Hair follicular keratinocyte (primary cell): ENCODE data around the gene NDC1. TPM values are rescaled to one million over a fixed set of nuclear protein-coding genes. Genes with fewer than 3 reads are reported as not detected.

Experiments used
- total RNA-seq: library from RNA; depleted of rRNA; stranded (reverse); fragments of >200 nt; gene quantifications from 2 replicates; pipeline ENCODE4 v1.2.3, GENCODE V29; 2015

Gene NDC1
- 20.8 and 36.4 TPM in 2 replicates for total RNA-seq

GRCh38 chr1:53837924-53838653 is at the start of gene NDC1:
TSS of gene NDC1 (minus strand) at chr1:53838296. CDS start at chr1:53838261, 35 bp downstream.

GRCh38 chr1:53739109-53739681 is 98.9 kb downstream of the NDC1 start, which contains the start of gene GLIS1:
TSS of gene GLIS1 (minus strand) at chr1:53739164. CDS start at chr1:53738064, 1,100 bp downstream.

Other genes with a start within 250 kb of the NDC1 start
- gene GLIS1, start 99.1 kb downstream of the NDC1 start, total RNA-seq, result 0.04 TPM in 1 of 2 replicates, not detected in the other
- 12.0 and 26.4 TPM in 2 replicates for gene YIPF1, start 51.5 kb upstream of the NDC1 start, total RNA-seq
- gene DIO1, start 55.9 kb upstream of the NDC1 start, total RNA-seq, result not detected in 2 replicates
- gene IFT25, start 107.4 kb upstream of the NDC1 start, total RNA-seq, result 25.1 and 30.7 TPM in 2 replicates
- 49.9 and 50.4 TPM in 2 replicates for gene LRRC42, start 108.1 kb upstream of the NDC1 start, total RNA-seq
- not detected in 2 replicates for gene LDLRAD1, start 179.9 kb upstream of the NDC1 start, total RNA-seq
- gene TMEM59, start 214.9 kb upstream of the NDC1 start, total RNA-seq, result 119 and 169 TPM in 2 replicates
- gene TCEANC2, start 215.3 kb upstream of the NDC1 start, total RNA-seq, result 1.9 and 2.3 TPM in 2 replicates